ENCODE data around the gene GEMIN7.

DNA sequence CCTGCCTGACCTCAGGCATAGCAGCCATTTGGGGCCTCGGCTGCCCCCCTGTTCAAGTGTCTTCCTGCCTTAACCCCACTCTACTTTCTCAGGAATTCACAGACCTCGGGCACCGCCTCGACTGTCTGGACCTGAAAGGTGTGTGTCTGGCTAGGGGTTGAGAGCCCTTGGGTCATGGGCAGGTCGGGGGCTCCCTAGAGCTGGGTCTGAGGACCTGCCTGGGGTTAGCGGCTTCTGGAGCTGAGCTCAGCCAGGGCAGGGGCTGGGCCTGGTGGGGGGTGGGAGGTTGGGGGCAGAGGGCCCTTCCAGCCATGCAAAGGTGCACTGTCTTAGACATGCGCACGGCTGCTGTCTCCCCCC, 61.1 kb downstream of the GEMIN7 start:
- TF ChIP-seq, protein P1, sequence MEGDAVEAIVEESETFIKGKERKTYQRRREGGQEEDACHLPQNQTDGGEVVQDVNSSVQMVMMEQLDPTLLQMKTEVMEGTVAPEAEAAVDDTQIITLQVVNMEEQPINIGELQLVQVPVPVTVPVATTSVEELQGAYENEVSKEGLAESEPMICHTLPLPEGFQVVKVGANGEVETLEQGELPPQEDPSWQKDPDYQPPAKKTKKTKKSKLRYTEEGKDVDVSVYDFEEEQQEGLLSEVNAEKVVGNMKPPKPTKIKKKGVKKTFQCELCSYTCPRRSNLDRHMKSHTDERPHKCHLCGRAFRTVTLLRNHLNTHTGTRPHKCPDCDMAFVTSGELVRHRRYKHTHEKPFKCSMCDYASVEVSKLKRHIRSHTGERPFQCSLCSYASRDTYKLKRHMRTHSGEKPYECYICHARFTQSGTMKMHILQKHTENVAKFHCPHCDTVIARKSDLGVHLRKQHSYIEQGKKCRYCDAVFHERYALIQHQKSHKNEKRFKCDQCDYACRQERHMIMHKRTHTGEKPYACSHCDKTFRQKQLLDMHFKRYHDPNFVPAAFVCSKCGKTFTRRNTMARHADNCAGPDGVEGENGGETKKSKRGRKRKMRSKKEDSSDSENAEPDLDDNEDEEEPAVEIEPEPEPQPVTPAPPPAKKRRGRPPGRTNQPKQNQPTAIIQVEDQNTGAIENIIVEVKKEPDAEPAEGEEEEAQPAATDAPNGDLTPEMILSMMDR (IDR thresholded peaks at IDR 0.05): no peak
- no peak for TF ChIP-seq POLR2A (IDR thresholded peaks at IDR 0.05)
